HG02885 (cell line): ENCODE data around the gene PIKFYVE.
"Not testable (repeated sequence)": the region's sequence is repeated elsewhere in the genome, so short reads cannot be mapped to it uniquely, and the experiment has no call there.

Source experiments
- ATAC-seq: cut with Tn5 transposase; IDR thresholded peaks from one replicate; pipeline ENCODE4 v1.9.1; 2021; ENCODE audit warnings: mild to moderate bottlenecking; ENCODE audit not compliant: unreplicated experiment, poor library complexity

Gene PIKFYVE

DNA sequence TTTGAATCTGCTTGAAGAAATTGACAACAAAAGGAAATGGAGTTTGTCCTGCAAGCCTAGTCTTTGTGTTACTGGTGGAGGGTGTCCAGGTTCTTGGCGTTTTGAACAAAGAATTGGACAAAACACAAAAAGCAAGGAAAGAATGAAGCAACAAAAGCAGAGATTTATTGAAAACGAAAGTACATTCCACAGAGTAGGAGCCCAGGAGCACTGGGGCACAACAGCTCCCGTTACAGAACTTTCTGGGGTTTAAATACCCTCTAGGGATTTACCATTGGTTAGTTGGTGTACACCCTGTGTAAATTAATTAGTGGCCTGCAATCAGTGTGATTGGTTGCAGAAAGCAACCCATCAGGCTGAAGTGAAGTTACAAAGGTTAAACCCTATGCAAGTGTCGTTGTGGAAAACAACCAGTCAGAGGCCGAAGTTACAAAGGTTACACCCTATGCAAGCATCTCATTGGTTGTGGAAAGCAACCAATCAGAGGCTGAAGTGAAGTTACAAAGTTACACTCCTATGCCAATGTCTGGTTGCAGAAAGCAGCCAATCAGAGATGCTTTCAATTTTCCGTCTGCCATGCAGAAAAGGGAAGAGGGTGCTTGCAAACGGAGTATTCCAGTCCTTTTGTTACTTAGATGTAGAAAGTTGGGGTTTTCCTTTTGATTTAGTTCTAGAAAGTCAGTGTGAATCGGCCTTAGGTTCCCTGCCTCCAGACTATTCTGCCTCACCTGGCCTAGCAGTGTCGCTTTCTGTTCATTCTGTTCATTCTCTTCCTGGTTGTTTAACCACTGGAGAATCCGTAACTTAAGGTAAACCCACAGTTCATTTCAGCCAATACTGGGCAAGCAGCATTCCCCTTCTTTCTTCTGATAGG lies 92.9 kb downstream of the PIKFYVE start:
- no peak for ATAC-seq

DNA sequence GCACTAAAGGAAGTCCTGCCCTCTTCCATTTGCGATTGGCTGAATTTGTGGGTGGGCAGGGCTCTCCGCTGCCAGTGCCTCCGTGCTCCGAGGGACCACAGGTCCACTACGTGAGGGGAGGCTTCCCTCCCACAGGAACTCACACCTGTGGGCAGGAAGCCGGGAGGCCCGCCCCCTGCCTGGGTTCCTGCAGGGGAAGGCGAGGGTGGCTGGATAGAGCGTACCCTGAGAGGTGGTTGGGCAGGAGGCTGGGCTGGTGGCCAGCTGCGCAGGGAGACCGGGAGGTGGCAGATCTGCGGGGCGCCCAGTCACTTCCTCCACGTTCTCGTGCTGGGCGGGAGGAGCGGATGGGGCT lies 93.6 kb downstream of the PIKFYVE start:
- no peak for ATAC-seq

DNA sequence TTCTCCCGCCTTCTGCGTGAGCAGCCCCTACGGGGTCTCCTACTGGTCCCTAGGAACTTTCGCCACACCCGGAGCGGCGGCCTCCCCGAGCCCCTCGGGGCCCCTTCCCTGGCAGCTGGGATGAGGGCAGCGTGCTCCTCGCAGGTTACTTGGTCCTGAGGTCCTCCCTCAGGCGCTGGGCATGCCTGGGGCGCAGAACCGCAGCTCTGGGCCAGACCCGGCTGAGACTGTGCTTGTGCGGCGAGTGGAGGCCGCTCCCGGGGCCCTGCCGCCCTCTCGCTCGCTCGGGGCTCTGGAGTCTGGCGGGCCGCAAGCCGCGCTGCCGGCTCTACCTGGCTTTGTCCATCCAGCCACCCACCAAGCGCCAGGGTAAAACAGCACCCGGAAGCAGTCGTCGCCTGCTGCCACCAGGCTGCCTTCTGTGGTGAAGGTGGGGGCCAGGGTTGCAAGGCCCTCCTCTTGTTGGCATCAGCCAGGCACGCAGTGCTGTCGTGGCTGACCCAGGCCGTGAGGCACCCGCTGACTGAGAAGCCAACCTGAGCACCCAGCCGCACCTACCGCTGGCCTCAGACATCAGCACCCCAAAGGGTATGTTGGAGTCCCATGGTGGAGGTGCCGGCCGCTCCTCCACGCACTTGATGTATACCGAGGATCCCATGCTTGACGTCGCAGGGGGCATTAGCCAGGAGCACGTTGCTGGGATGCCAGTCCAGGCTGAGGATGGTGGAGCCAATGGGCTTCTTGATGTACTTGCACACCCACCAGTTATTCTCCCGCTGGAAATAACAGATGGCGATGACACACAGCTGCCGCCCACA lies 94.4 kb downstream of the PIKFYVE start:
- ATAC-seq, result no peak

GRCh38 chr2:208361077-208361441 lies 95.0 kb downstream of the PIKFYVE start:
- no peak for ATAC-seq

- ATAC-seq, result peak; percentile 49
Observed at GRCh38 chr2:208363485-208363884, 97.4 kb downstream of the PIKFYVE start.

- ATAC-seq, result peak; percentile 69
Observed at GRCh38 chr2:208366215-208367127, 100.4 kb downstream of the PIKFYVE start.

- no peak for ATAC-seq
Observed at GRCh38 chr2:208369091-208369490, 103.0 kb downstream of the PIKFYVE start.

GRCh38 chr2:208370881-208371633 lies 105.0 kb downstream of the PIKFYVE start:
- ATAC-seq, result no peak

- no peak for ATAC-seq
Observed at GRCh38 chr2:208371634-208371935, 105.5 kb downstream of the PIKFYVE start.

DNA sequence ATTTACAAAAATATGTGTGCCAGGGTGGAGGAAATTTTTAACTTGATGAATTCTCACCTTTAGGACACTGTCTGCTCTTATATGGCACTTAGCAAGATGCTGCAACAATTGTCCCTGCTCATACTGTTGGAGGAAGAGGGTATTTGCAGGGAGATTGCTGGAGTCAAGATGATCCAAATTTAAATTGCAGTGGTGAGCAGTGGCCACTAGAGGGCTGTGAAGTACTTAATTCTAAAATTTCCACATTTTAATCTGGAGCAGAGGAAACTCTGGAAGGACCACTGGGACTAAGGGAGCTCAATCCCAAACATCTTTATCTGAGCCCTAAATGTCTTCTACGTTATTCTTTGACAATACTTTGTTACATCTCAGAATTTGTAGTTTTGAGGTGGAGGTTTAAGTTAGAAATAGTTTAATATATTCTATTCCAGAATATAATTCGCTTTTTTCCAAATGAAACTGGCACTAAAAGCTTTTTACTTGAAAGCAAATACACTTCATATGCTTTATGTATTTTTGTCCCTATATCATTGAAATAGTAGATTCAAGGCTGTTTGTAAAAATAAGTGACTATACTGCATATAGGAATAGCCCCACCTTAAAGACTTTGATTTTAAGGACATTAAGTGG lies 107.5 kb downstream of the PIKFYVE start:
- peak; percentile 61 for ATAC-seq

DNA sequence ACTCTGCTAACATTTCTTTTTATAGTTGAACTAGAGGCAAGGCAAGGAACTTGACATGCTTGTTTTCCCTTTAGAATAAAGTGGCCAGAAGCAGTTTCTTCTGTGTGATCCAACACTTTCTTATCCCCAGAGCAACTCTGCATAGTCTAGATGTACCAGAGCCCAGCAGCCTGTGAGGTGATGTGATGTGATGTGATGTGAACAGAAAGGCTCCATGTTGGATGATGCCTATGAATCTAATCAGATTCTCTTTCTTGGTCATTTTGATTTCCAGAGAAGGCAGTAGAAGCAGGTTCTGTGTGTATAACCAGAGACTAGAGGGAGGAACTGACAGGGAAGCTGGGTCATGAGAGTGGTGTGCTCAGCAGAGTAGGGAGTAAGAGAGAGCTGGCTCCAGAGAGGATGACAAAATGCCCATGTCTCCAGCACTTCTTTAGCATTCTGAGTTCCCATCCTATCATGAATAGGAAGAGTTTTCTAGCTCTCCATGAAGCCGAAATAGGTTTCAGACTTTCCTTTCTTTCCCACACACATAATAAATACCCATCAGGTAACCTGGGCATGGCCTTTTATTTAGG lies 109.5 kb downstream of the PIKFYVE start:
- ATAC-seq, result no peak

- not testable (repeated sequence) for ATAC-seq
Observed at GRCh38 chr2:208377344-208377860, 111.3 kb downstream of the PIKFYVE start.

DNA sequence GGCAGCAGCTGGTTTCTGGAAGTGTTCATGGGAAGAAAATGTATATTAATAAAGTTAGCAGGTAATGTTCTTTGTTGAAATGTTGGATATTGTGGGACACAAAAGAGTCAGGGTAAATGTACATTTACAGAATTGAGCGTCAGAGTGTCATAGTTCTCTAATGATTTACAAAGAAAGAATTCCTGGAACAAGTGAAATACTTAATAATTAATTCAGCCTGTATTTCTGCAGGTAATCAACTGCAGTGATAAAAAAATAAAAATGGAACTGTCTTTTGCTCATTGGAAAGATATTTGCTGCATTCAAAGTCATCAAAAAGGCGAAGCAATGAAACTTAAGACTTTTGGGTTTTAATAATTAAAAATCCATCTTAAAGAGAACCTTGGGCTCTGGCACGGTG lies 113.1 kb downstream of the PIKFYVE start:
- ATAC-seq, result no peak

DNA sequence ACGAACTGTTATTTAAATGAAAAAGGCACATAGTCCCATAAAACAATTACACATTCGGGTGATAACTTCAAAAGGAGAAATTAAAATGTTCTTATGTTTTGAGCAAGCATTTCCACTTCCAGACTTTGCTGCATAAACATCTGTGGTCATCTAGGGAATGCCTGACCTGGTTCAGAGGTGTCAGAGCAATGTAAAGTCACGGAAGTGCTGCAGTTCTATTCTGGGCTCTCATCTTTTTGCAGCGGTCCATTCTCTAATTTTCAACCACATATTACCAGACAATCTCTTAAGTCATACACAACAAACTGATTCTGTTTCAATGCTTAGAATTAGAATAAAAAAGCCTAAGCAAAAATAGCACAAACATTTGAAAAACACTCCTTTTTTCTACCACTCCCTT lies 118.6 kb downstream of the PIKFYVE start:
- peak; percentile 50 for ATAC-seq

DNA sequence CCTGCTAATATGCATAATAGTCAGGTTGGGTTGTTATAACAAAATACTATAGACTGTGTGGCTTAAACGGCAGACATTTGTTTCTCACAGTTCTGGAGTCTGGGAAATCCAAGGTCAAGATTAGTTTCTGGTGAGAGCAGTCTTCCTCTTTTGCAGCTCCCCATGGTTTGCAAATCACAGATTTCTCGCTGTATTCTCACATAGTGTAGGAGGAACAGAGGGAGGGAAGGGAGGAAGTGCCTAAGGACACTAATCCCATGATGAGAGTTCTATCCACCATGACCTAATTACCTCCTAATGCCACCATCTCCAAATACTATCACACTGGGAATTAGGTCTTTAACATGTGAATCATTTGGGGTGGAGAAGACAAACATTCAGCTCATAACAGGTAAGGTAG lies 120.5 kb downstream of the PIKFYVE start:
- no peak for ATAC-seq

DNA sequence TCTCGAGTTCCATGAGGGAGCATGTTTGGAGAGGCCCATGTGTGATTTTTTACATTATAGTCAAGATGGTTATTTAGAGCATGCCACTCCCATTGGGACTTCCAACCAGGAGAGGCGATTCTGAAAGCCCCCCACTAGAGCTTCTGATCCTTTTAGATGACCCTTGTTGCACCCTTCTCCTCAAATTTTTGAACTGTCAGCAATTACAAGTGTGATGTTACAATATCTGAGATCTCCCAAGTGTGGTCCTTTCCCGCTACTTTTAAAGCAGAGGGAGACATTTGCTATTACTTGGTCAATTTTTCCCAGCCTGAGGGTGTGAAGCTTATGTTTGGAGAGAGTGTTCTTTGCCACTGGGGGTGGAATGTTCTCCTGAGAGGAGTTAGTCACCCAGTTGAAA lies 123.9 kb downstream of the PIKFYVE start:
- ATAC-seq, result no peak

DNA sequence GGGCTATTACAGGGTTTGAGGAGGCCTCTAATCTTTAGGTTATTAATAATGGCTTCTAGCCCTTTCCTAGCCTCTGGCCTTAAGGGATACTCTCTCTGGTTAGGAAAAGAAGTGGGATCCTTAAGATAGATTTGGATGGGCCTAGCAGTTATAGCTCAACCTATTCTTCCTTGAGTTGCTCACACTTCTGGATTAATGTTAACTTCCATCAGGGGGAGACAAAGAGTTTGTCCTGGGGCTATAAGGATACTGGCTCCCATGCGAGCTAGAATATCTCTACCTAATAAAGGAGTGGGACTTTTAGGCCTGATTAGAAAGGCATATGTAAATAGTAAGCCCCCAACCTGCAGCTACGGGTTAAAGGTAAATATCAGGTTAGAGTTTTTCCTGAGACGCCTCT lies 126.2 kb downstream of the PIKFYVE start:
- no peak for ATAC-seq

DNA sequence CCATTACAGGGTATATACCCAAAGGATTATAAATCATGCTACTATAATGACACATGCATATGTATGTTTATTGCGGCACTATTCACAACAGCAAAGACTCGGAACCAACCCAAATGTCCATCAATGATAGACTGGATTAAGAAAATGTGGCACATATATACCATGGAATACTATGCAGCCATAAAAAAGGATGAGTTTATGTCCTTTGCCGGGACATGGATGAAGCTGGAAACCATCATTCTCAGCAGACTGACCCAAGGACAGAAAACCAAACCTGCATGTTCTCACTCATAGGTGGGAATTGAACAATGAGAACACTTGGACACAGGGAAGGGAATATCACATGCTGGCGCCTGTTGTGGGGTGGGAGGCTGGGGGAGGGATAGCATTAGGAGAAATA lies 130.7 kb downstream of the PIKFYVE start:
- ATAC-seq, result not testable (repeated sequence)

DNA sequence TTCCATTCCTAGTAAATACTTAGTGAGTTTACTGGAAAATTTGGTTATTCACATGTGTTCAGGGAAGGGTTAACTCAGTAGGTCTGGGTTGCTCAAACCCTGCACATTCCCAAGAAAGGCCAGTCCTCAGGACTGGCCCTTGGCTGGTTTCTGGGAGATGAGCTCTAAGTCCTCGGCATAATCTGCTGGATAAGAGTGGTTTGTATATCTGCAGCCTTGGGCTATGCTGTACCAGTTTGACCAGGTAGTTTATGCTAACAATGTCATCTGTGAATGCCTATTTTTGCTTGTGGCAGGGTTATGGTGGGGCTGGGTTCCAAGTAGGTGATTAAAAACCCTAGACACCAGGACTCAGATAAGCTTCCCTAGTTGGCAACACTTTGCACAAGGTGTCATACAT lies 133.1 kb downstream of the PIKFYVE start:
- ATAC-seq, result no peak
